ENCODE measurements around the gene NMT1. TPM values are rescaled to one million over a fixed set of nuclear protein-coding genes. Genes with fewer than 3 reads are reported as not detected.

NMT1 gene
- total RNA-seq, 1 experiment from 2014 or later, result 89.7 TPM

DNA sequence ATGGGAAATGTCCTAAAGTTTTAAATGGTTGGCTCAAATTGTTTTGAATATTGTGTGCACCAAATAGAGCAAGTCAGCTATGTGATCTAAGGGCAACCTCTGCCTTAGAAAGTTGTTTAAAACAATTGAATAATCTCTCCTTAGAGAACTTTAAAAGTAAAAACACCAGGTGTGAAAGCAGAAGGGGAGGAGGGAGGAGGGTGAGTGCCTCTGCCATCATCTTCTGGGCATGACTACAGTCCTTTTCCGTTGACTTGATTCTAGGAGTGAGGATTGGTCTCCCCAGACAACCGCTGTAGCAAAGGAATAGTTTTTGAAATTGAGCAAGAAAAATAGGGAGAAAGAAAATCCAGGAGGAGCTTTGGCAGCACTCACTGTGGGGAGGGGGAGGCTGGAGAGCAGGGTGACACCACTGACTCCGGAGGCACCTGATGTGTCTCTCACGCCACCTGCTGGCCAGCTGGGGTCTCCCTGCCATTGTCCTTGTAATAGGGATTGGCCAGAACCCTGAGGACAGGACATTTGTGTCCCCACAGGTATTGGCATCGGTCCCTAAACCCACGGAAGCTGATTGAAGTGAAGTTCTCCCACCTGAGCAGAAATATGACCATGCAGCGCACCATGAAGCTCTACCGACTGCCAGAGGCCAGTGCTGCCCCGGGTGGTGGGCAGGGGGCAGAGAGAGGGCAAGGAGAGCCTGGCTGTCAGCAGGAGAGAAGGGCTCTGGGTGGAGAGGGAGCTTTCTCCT, 37.9 kb downstream of the NMT1 start:
- intact Hi-C loops (cut with micrococcal nuclease), result loop anchor here (1.0 to 10.0 kb wide), 4 partner anchors 48 to 194 kb away; partner anchors contain the start of gene DCAKD
- BruUV-seq (replicated peaks), result no TSS peak

DNA sequence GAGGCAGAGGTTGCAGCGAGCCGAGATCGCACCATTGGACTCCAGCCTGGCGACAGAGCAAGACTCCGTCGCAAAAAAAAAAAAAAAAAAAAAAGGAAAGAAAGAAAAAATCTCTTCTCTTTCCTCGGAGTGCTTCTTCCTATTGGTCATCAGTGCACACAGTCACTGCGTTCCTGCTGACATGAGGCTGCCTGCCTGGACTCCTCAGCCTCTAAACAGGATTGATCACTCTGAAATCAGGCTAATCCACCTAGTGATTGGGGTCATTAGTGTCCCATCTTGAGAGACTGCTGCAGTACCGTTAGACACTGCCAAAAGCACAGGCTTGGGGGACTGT, 40.4 kb downstream of the NMT1 start:
- intact Hi-C loops (cut with micrococcal nuclease), result no loop called here
- Mint-ChIP-seq H3K4me1 (ENCODE audit: insufficient read depth, unreplicated experiment) (peaks cover 28% of the 10 kb centered on the region), H3K27ac (ENCODE audit: low read depth, unreplicated experiment) (peak overlapping the region; percentile 80), H3K27me3 (ENCODE audit: insufficient read depth, unreplicated experiment) (no peaks in the 10 kb centered on the region), H3K36me3 (ENCODE audit: insufficient read depth, unreplicated experiment) (peaks cover 86% of the 10 kb centered on the region), H3K9me3 (ENCODE audit: unreplicated experiment) (no peaks in the 10 kb centered on the region), H3K4me3 (ENCODE audit: unreplicated experiment) (peak overlapping the region; percentile 6)
- POLR2A ChIA-PET, result interaction anchor here (0.6 to 7.3 kb wide), 13 partner anchors 8 to 213 kb away, joined by 3 to 54 read pairs (median 7); partner anchors contain the start of genes DCAKD and NMT1
- DNase-seq (ENCODE audit: unreplicated experiment), result no peak
- BruUV-seq (replicated peaks), result no TSS peak
- TF ChIP-seq, protein P1, sequence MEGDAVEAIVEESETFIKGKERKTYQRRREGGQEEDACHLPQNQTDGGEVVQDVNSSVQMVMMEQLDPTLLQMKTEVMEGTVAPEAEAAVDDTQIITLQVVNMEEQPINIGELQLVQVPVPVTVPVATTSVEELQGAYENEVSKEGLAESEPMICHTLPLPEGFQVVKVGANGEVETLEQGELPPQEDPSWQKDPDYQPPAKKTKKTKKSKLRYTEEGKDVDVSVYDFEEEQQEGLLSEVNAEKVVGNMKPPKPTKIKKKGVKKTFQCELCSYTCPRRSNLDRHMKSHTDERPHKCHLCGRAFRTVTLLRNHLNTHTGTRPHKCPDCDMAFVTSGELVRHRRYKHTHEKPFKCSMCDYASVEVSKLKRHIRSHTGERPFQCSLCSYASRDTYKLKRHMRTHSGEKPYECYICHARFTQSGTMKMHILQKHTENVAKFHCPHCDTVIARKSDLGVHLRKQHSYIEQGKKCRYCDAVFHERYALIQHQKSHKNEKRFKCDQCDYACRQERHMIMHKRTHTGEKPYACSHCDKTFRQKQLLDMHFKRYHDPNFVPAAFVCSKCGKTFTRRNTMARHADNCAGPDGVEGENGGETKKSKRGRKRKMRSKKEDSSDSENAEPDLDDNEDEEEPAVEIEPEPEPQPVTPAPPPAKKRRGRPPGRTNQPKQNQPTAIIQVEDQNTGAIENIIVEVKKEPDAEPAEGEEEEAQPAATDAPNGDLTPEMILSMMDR (IDR thresholded peaks at IDR 0.05; ENCODE audit: unreplicated experiment), result no peak
- CTCF ChIA-PET, result interaction anchor here (1.1 to 3.3 kb wide), 5 partner anchors 28 to 54 kb away, joined by 3 to 17 read pairs (median 12); partner anchors contain the start of genes ACBD4 and PLCD3

More for the DNA sequence above, 37.9 kb downstream of the NMT1 start:
- H3K4me3 Mint-ChIP-seq (ENCODE audit: unreplicated experiment), result no peak overlapping the region
- ChIA-PET CTCF (interaction anchor here (0.5 to 8.1 kb wide), 49 partner anchors 10 to 328 kb away, joined by 3 to 67 read pairs (median 4); partner anchors contain the start of genes ACBD4, EFTUD2, NMT1 and PLCD3), POLR2A (interaction anchor here (0.8 to 7.3 kb wide), 20 partner anchors 9 to 200 kb away, joined by 3 to 54 read pairs (median 4); partner anchors contain the start of genes ACBD4, EFTUD2, HEXIM1 and NMT1)
- no peaks in the 10 kb centered on the region for H3K9me3 Mint-ChIP-seq (ENCODE audit: unreplicated experiment)
- TF ChIP-seq, protein P1 (IDR thresholded peaks at IDR 0.05; ENCODE audit: unreplicated experiment), result peak; percentile 93
- H3K27me3 Mint-ChIP-seq (ENCODE audit: insufficient read depth, unreplicated experiment), result no peaks in the 10 kb centered on the region
- peaks cover 33% of the 10 kb centered on the region for H3K4me1 Mint-ChIP-seq (ENCODE audit: insufficient read depth, unreplicated experiment)
- DNase-seq (ENCODE audit: unreplicated experiment), result peak; percentile 85
- peak overlapping the region; percentile 86 for H3K27ac Mint-ChIP-seq (ENCODE audit: low read depth, unreplicated experiment)
- H3K36me3 Mint-ChIP-seq (ENCODE audit: insufficient read depth, unreplicated experiment), result peaks cover 83% of the 10 kb centered on the region

DNA sequence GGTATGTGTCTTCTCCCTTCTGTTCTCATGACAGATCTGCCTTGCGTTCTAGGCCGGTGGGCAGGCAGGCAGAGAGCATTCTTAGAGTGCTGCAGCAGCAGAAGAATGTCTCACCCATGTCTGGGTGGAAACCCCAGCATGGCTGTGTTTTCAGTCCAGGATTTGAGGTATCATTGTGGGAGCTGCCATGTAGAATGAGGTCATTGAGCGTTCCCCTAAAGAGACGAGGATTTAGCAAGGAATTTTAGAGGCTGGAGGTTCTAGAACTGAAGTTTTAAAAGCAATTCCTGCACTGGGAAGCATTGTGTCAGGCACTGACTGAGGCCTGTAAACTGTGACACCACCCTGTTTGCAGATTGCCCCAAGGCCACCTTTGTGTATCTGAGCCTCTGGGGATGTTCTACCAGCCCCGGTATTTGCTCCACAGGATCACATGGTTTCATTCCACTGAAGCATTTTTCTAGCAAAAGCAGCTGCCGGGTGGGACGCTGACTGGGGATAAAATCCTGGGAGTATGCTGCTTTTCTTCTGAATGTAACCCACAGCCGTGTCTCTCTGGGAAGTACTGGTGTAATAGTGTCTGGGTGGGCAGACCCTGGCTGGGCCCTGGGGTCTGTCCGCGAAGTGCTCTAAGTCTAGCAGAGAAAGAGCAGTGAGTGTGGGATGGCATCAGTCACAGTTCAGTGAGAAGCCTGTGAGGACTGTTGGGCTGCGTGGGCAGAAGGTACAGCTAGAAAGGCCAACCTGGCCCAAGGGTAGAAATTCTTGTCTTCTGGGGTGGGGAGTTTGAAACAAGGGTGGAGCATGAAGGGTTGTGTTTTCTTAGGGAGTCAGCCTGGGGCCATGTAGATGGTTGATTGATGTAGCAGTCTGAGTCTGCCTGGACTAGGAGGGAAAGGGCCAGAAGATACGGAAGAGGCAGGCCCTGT, 41.0 kb downstream of the NMT1 start:
- intact Hi-C loops (cut with micrococcal nuclease), result loop anchor here (2.0 kb wide), 1 partner anchor 23 kb away; no protein-coding TSS in a partner anchor
- TF ChIP-seq, protein P1 (IDR thresholded peaks at IDR 0.05; ENCODE audit: unreplicated experiment), result no peak
- Mint-ChIP-seq H3K27me3 (ENCODE audit: insufficient read depth, unreplicated experiment) (no peaks in the 10 kb centered on the region), H3K4me3 (ENCODE audit: unreplicated experiment) (peak overlapping the region; percentile 6), H3K4me1 (ENCODE audit: insufficient read depth, unreplicated experiment) (peaks cover 26% of the 10 kb centered on the region), H3K9me3 (ENCODE audit: unreplicated experiment) (no peaks in the 10 kb centered on the region), H3K36me3 (ENCODE audit: insufficient read depth, unreplicated experiment) (peaks cover 87% of the 10 kb centered on the region), H3K27ac (ENCODE audit: low read depth, unreplicated experiment) (peak overlapping the region; percentile 80)
- POLR2A ChIA-PET, result interaction anchor here (0.6 to 7.3 kb wide), 21 partner anchors 9 to 218 kb away, joined by 3 to 54 read pairs (median 4); partner anchors contain the start of genes DCAKD, EFTUD2, HEXIM1 and NMT1
- BruUV-seq (replicated peaks), result no TSS peak
- peak; percentile 40 for DNase-seq (ENCODE audit: unreplicated experiment)
- CTCF ChIA-PET, result interaction anchor here (0.8 to 3.1 kb wide), 10 partner anchors 28 to 189 kb away, joined by 3 to 16 read pairs (median 3); partner anchors contain the start of gene ACBD4
